LHCN-M2 (cell line): ENCODE data around the gene KLHL17. TPM values are rescaled to one million over a fixed set of nuclear protein-coding genes. Genes with fewer than 3 reads are reported as not detected.
A peak's percentile ranks its signal among the peaks of the same experiment; 100 is the strongest.
"Not testable (repeated sequence)": the region's sequence is repeated elsewhere in the genome, so short reads cannot be mapped to it uniquely, and the experiment has no call there.

Experiments used
- DNase-seq: peaks from one replicate; pipeline ENCODE4 v3.0.0-alpha.2; 2012; ENCODE audit warnings: low read depth
- total RNA-seq: library from RNA; depleted of rRNA; stranded (reverse); fragments of >200 nt; gene quantifications from 2 replicates; pipeline ENCODE4 v1.2.3, GENCODE V29; 2014

Gene KLHL17
- total RNA-seq, 1 experiment from 2014 or later = 13.7 TPM

DNA sequence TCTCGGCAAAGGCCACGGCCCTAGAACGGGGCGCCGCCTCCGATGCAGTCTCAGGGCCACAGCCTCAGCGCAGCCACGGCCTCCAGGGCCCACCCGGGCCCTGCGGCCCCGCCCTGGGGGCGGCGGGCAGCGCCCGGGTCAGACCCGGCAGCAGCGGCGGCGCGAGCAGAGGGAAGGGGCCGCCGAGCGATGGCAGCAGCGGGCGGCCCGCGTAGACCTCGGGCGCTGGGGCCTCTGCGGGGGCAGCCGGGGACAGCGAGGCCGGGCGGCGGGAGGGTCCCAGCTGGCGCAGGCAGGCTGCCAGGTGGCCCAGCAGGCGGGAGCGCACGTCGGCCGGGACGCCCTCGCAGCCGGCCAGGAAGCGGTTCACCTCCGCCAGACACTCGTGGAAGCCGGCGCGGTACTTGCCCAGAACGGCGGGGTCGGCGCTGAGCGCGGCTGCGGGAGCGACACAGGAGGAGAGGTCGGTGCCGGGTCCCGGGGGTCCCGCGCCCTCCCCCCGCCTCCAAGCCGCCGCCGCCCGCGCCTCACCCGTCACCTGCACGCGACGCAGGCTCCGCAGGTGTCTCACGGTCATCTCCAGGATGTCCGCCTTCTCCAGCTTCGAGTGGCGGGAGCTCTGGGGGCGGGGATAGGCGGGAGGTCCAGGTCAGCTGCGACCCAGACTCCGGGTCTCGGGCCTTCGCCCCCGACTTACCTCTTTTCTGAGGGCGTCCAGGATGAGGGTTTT is 38.8 kb downstream of the KLHL17 start:
- no peak for DNase-seq

DNA sequence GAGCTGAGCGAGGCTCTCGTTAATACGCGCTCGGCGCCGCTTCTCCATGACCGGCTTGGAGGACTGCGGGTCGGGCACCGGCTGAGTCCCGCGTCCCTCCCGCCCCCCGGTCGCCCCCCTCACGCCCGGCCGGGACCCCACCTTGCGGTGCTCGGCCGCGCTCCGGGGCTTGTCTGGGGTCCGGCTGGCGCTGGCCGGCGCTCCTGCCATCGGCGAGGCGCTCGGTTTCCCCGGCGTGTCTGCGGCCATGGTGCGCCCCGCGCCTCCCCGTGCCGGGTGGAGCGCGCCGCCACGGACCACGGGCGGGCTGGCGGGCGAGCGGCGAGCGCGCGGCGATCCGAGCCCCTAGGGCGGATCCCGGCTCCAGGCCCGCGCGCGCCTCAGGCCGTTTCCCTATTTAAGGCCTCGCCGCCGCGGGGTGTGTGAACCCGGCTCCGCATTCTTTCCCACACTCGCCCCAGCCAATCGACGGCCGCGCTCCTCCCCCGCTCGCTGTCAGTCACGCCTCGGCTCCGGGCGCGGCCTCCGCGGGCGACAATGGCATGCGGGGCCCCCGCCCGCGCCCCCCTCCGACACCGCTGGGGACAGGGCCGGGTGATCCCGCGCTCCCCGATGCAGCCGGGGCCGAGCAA is 39.5 kb downstream of the KLHL17 start, which contains the start of gene HES4:
Gene HES4 (minus strand): TSS at position 373 of the 632 bp plus-strand sequence. CDS start 124 bp downstream, at position 249.
- peak; percentile 73 for DNase-seq

- peak; percentile 51 for DNase-seq
Observed at GRCh38 chr1:1000357-1001056, 40.1 kb downstream of the KLHL17 start.

- no peak for DNase-seq
Observed at GRCh38 chr1:1001057-1001783, 40.8 kb downstream of the KLHL17 start.

DNA sequence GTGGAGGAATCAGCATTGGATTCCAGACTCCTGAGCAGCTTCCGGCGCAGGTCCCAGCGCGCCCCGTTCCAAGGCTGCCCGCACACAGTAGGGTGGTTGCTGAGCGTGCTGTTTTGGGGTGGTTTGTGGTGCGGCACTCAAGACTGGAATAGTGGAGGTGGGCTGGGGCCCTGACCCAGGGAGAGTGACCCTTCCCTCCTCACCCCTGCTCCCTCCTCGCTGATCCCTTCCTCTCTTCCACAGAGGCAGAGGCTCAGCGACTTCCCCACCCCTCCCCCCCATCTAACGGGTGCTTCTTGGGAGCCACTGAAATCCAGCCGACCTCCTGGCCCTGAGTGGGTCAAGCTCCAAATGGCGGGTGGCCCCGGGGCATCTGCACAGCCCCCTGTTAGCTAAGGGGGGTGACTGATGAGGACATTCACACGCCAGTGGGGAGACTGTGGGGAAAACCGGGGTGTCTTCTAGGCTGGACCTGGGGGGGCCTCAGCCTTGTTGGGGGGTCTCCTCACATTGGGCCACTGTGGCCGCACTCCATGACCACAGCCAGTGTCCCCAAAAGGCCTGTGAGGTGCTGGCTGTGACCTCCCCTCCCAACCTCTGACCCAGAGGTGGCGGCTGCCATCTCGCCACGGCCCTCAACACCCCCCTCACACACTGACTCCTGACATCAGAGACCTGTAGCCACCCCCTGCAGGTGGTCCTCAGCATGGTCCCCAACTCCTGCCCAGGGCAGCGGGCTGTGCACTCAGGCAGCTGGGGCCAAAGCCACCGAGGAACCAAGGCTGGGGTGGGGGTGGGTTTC is 43.4 kb downstream of the KLHL17 start:
- DNase-seq = no peak

GRCh38 chr1:1004420-1004779 is 44.0 kb downstream of the KLHL17 start:
- no peak for DNase-seq

- peak; percentile 66 for DNase-seq
Observed at GRCh38 chr1:1004780-1005697, 44.7 kb downstream of the KLHL17 start.

- no peak for DNase-seq
Observed at GRCh38 chr1:1005774-1006304, 45.5 kb downstream of the KLHL17 start.

GRCh38 chr1:1006305-1007159 is 46.1 kb downstream of the KLHL17 start:
- DNase-seq = no peak

DNA sequence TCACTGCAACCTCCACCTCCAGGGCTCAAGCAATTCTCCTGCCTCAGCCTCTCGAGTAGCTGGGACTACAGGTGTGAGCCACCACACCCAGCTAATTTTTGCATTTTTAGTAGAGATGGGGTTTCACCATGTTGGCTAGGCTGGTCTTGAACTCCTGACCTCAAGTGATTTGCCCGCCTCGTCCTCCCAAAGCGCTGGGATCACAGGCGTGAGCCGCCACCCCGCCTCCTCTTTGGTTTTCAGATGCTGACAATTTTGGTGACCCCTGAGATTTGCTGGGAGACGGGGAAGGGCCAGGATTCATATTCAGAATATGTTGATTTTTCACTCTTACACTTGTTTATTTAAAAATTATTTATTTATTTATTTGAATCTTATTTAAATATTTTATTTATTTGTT is 49.7 kb downstream of the KLHL17 start:
- DNase-seq = not testable (repeated sequence)

DNA sequence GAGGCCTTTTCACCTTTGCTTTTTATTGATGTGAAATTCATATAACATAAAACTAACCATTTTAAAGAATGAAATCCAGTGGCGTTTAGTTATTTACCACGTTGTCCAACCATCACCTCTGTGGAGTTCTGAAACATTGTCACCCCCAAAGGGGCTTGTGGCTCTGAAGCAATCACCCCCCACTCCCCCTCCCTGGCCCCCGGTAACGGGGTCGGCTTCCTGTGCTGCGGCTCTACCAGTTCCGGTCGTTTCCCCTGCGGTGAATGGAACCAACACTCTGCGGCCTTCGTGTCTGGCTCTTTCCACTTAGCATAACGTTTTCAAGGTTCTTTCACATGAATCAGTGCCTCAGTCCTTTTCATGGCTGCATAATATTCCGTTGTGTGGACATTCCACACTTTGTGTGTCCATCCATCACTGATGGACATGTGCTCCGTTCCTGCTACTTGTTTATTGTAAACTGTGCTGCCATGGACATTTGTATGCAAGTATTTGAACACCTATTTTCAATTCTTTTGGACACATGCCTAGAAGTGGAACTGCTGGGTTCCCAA is 51.1 kb downstream of the KLHL17 start:
- no peak for DNase-seq

DNA sequence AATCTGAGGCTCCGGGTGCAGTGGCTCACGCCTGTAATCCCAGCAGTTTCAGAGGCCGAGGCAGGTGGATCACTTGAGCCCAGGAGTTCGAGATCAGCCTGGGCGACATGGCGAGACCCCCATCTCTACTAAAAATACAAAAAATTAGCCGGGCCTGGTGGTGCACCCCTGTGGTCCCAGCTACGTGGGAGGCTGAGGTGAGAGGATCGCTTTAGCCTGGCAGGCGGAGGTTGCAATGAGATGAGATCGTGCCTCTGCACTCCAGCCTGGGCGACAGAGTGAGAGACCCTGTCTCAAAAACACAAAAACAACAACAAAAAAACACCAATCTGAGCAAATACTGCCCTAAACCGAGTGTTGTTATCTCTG is 52.3 kb downstream of the KLHL17 start:
- not testable (repeated sequence) for DNase-seq

DNA sequence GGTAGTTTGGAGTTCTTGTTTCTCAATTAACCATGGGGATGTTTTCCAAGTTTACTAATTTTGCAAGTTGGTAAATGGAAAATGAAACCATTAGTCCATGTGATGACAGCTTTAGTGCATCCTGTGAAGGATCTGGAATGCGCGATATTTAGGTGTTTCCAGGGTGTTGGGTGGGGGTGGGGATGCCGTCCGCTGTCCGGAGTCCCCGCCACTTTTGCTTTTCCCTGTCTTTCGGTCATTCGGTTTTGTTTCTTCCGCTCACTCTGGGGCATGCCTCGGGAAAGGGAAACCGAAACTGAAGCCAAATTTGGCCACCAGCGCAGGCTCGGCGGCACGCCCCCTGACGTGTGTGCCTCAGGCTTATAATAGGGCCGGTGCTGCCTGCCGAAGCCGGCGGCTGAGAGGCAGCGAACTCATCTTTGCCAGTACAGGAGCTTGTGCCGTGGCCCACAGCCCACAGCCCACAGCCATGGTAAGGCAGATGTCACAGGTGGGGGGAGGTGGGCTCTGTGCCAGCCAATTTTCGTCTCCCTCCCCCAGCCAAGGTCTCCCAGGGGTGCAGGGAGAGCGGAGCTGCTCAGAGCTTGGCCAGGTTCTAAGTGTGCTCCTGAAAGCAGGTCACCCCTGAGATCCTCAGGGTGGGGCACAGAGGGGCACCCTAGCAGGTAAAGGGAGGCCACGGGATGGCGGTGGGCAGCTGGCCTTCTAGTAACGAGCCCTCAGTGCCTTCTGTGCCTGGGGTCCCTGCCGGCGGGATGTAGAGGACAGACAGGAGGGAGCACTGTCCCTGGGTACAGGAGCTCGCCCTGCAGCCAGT is 52.9 kb downstream of the KLHL17 start, which contains the start of gene ISG15:
Gene ISG15 (plus strand): TSS at position 393 of the 817 bp plus-strand sequence. CDS start 77 bp downstream, at position 470.
- peak; percentile 82 for DNase-seq

- DNase-seq = no peak
Observed at GRCh38 chr1:1013922-1014648, 53.7 kb downstream of the KLHL17 start.

- DNase-seq = no peak
Observed at GRCh38 chr1:1014799-1015681, 54.7 kb downstream of the KLHL17 start.
